K562 (cell line): Measurements from ENCODE around the gene MRPL28. TPM values are rescaled to one million over a fixed set of nuclear protein-coding genes. Genes with fewer than 3 reads are reported as not detected.

Source experiments
- BACH1 ChIP-seq: fragments of 200-800 bp; sonication (Bioruptor generic); IDR thresholded peaks from 2 replicates; pipeline ENCODE4 v1.6.1; 2016; ENCODE audit warnings: missing genetic modification characterization, missing compliant biosample characterization
- CREB3 ChIP-seq: fragments of 450-650 bp; conservative IDR thresholded peaks from 2 replicates; pipeline ENCODE4 v1.6.1; 2016; ENCODE audit warnings: missing genetic modification characterization, low read depth, mild to moderate bottlenecking, missing compliant biosample characterization, moderate library complexity
- DACH1 ChIP-seq: fragments of 450-650 bp; IDR thresholded peaks from 2 replicates; pipeline ENCODE4 v1.6.1; 2018; ENCODE audit not compliant: partially characterized antibody
- EGR1 ChIP-seq: fragments of 450-650 bp; conservative IDR thresholded peaks from 2 replicates; pipeline ENCODE4 v1.6.1; 2017; ENCODE audit warnings: mild to moderate bottlenecking
- ELK3 ChIP-seq: fragments of 450-650 bp; formaldehyde crosslinking; IDR thresholded peaks from 2 replicates; pipeline ENCODE4 v1.4.0; 2020; ENCODE audit warnings: mild to moderate bottlenecking
- FOXJ2 ChIP-seq: fragments of 200-800 bp; sonication (Bioruptor generic); IDR thresholded peaks from 2 replicates; pipeline ENCODE4 v1.6.1; 2016; ENCODE audit warnings: missing genetic modification characterization, missing compliant biosample characterization
- GTF2E2 ChIP-seq: fragments of 200-800 bp; sonication (Bioruptor generic); IDR thresholded peaks from 2 replicates; pipeline ENCODE4 v1.6.1; 2016; ENCODE audit warnings: missing genetic modification characterization, missing compliant biosample characterization
- HNRNPL ChIP-seq: fragments of 200-400 bp; formaldehyde crosslinking; IDR thresholded peaks from 2 replicates; pipeline ENCODE4 v1.6.1; 2017; ENCODE audit warnings: low read depth, mild to moderate bottlenecking, low read length
- ILK ChIP-seq: fragments of 450-650 bp; IDR thresholded peaks from 2 replicates; pipeline ENCODE4 v1.6.1; 2016; ENCODE audit warnings: missing genetic modification characterization, low read depth, mild to moderate bottlenecking, missing compliant biosample characterization, moderate library complexity, borderline replicate concordance
- L3MBTL2 ChIP-seq: fragments of 450-650 bp; IDR thresholded peaks from 2 replicates; pipeline ENCODE4 v1.6.1; 2016; ENCODE audit warnings: mild to moderate bottlenecking, moderate library complexity
- MCM3 ChIP-seq: fragments of 450-650 bp; IDR thresholded peaks from 2 replicates; pipeline ENCODE4 v1.6.1; 2016
- MXI1 ChIP-seq: IDR thresholded peaks from 2 replicates; pipeline ENCODE4 v1.6.1; 2011; ENCODE audit warnings: low read depth, mild to moderate bottlenecking, improper control_type of control experiment, low read length
- NELFE ChIP-seq: IDR thresholded peaks from 2 replicates; pipeline ENCODE4 v1.6.1; 2011; ENCODE audit warnings: mild to moderate bottlenecking; ENCODE audit not compliant: insufficient read depth, insufficient read length
- NFYB ChIP-seq: IDR thresholded peaks from 2 replicates; pipeline ENCODE4 v1.6.1; 2011; ENCODE audit warnings: mild to moderate bottlenecking, moderate library complexity; ENCODE audit not compliant: insufficient read length; ENCODE audit errors: extremely low read depth
- POLR2B ChIP-seq: fragments of 450-650 bp; IDR thresholded peaks from 2 replicates; pipeline ENCODE4 v1.6.1; 2018; ENCODE audit warnings: low read depth; ENCODE audit not compliant: partially characterized antibody
- PREB ChIP-seq: sonication (generic); formaldehyde crosslinking; IDR thresholded peaks from 2 replicates; pipeline ENCODE4 v1.8.1; 2023; ENCODE audit warnings: mild to moderate bottlenecking, missing genetic modification reagents
- RBM25 ChIP-seq: fragments of 200-400 bp; formaldehyde crosslinking; IDR thresholded peaks from 2 replicates; pipeline ENCODE4 v1.6.1; 2018; ENCODE audit warnings: low read length, low read depth, moderate library complexity; ENCODE audit not compliant: severe bottlenecking
- SPI1 ChIP-seq: IDR thresholded peaks from 2 replicates; pipeline ENCODE4 v1.6.1; 2011; ENCODE audit warnings: low read depth, low read length, control low read depth, borderline replicate concordance
- USF1 ChIP-seq: sonication (generic); formaldehyde crosslinking; IDR thresholded peaks from 2 replicates; pipeline ENCODE4 v1.9.0; 2022; ENCODE audit warnings: mild to moderate bottlenecking, missing genetic modification reagents
- XRCC4 ChIP-seq: IDR thresholded peaks from one replicate; pipeline ENCODE4 v1.6.1; 2011; ENCODE audit not compliant: insufficient read depth, insufficient read length; ENCODE audit errors: extremely low read depth
- ZNF124 ChIP-seq: sonication (generic); formaldehyde crosslinking; IDR thresholded peaks from 2 replicates; pipeline ENCODE4 v1.8.1; 2022; ENCODE audit warnings: missing genetic modification reagents
- ZNF282 ChIP-seq: sonication (generic); formaldehyde crosslinking; IDR thresholded peaks from 2 replicates; pipeline ENCODE4 v1.8.1; 2023; ENCODE audit warnings: missing genetic modification reagents
- ZNF589 ChIP-seq: fragments of 200-800 bp; sonication (Bioruptor generic); IDR thresholded peaks from 2 replicates; pipeline ENCODE4 v1.6.1; 2016; ENCODE audit warnings: low read depth, missing genetic modification characterization, missing compliant biosample characterization
- ZZZ3 ChIP-seq: fragments of 450-650 bp; IDR thresholded peaks from 2 replicates; pipeline ENCODE4 v1.6.1; 2016; ENCODE audit warnings: antibody characterized with exemption, mild to moderate bottlenecking, moderate library complexity
- polyA plus RNA-seq, 8 experiments: library from polyadenylated mRNA; depleted of rRNA in 4 of 8; stranded (reverse) in 5 of 8; unstranded in 3 of 8; fragments of >200 nt; fragmentation: Nextera tagmentation in 2 of 8; fragmentation: Illumina TruSeq in 1 of 8; extraction: Ambion mirVana in 2 of 8; extraction: Trizol in 1 of 8; gene quantifications; 2 replicates each; pipeline versions ENCODE4 v1.2.1 to v1.2.3, GENCODE V29; 2011 to 2014; ENCODE audit warnings: inconsistent platforms in 1 of 8, missing spikeins in 1 of 8
- total RNA-seq, 7 experiments: library from RNA; depleted of rRNA in 6 of 7; stranded (reverse); fragments of >200 nt in 6 of 7; fragmentation: Illumina TruSeq in 2 of 7; extraction: Trizol in 2 of 7; gene quantifications; 2 replicates each; pipeline versions ENCODE4 v1.2.1 to v1.2.3, GENCODE V29; 2011 to 2021; ENCODE audit warnings: low replicate concordance in 1 of 7

The MRPL28 gene
- total and polyA plus RNA-seq, 9 of the 15 experiments (the other 6 are each of a cell fraction or from before 2014, with no cell fraction given) = 2.5 to 323 (median 175) TPM

GRCh38 chr16:381789-382717 lies 11.7 kb upstream of the MRPL28 start, which contains the start of gene PGAP6 (continued):
- no peak for TF ChIP-seq NELFE
- TF ChIP-seq CREB3 = no peak
- TF ChIP-seq ZNF124 (CRISPR knock-in tag) = no peak
- TF ChIP-seq EGR1 = 0 out of 2 replicates have a peak, but pooled peaks have one; percentile 26
- TF ChIP-seq MCM3 = no peak
- no peak for TF ChIP-seq ELK3
- TF ChIP-seq PREB (CRISPR knock-in tag) = no peak
- TF ChIP-seq USF1 (CRISPR knock-in tag) = peak; percentile 51
- TF ChIP-seq ZNF589 = no peak
- TF ChIP-seq NFYB = no peak
- TF ChIP-seq BACH1 (tag) = no peak
- TF ChIP-seq FOXJ2 = no peak
- no peak for TF ChIP-seq ILK (tag)
- no peak for TF ChIP-seq ZZZ3
- peak; percentile 21 for TF ChIP-seq POLR2B
- no peak for TF ChIP-seq DACH1
- no peak for TF ChIP-seq XRCC4
- TF ChIP-seq GTF2E2 = no peak
- TF ChIP-seq SPI1 = peak; percentile 75
- TF ChIP-seq ZNF282 = no peak
- TF ChIP-seq MXI1 = no peak
- TF ChIP-seq L3MBTL2 = peak; percentile 41; the same call in 1 of the 2 replicates
- no peak for TF ChIP-seq HNRNPL
- no peak for TF ChIP-seq RBM25
